PFSK-1 (cell line): Measurements from ENCODE around the gene SLIT3.

Experiments
- FOXP2 ChIP-seq: optimal IDR thresholded peaks from 2 replicates; pipeline ENCODE3; 2011; ENCODE audit warnings: borderline replicate concordance, control low read depth, inconsistent platforms; ENCODE audit not compliant: insufficient read depth; ENCODE audit errors: extremely low read length, extremely low read depth
- POLR2AphosphoS5 ChIP-seq: IDR thresholded peaks from 2 replicates; pipeline ENCODE4 v1.6.1; 2012; ENCODE audit warnings: low read depth, mild to moderate bottlenecking, control low read depth, low read length, moderate library complexity
- REST ChIP-seq, 2 experiments: IDR thresholded peaks; 2 replicates each; pipeline versions ENCODE4 v1.6.1 to v1.8.0; 2011 to 2012; ENCODE audit warnings: low read depth in 2 of 2, low read length in 2 of 2, control low read depth in 1 of 2, inconsistent platforms in 1 of 2, mild to moderate bottlenecking in 1 of 2, moderate library complexity in 1 of 2; ENCODE audit not compliant: insufficient read depth in 1 of 2
- SIN3A ChIP-seq: IDR thresholded peaks from 2 replicates; pipeline ENCODE4 v1.6.1; 2012; ENCODE audit warnings: mild to moderate bottlenecking, low read length, moderate library complexity, borderline replicate concordance; ENCODE audit not compliant: insufficient read depth
- TAF1 ChIP-seq: IDR thresholded peaks from 2 replicates; pipeline ENCODE4 v1.6.1; 2012; ENCODE audit warnings: low read length, control low read depth, borderline replicate concordance; ENCODE audit not compliant: insufficient read depth

Gene SLIT3

GRCh38 chr5:169201597-169201996 lies 99.3 kb downstream of the SLIT3 start:
- TF ChIP-seq TAF1 = no peak

- TF ChIP-seq REST (IDR thresholded peaks at IDR 0.05; ENCODE audit: insufficient read depth in 1 of 2, low read depth in 2 of 2, low read length in 2 of 2) (no peak), POLR2AphosphoS5 (no peak), SIN3A (no peak), FOXP2 (no peak), TAF1 (no peak)
Observed at GRCh38 chr5:169200125-169200778, 100.7 kb downstream of the SLIT3 start.

DNA sequence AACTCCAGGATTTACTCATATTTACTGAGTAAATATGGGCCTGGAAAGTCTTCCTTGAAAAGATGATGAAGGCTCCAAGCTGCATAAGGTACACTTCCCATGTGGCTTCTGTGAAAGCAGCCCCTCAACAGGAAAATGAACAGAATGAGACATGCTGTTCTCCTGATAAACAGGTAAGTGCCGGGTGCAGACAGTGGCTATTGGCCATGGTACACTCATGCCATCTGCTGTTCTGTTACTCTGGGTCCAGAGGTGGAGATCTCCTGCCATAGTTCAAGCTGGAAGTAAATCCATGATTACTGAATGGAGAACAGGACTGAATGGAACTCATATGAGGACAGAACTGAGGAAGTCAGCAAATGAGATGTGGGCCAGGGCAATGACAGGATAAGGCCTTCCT lies 103.6 kb downstream of the SLIT3 start:
- TF ChIP-seq REST (IDR thresholded peaks at IDR 0.05; ENCODE audit: insufficient read depth in 1 of 2, low read depth in 2 of 2, low read length in 2 of 2) = no peak
- no peak for TF ChIP-seq SIN3A
- no peak for TF ChIP-seq TAF1
- TF ChIP-seq POLR2AphosphoS5 = no peak
- TF ChIP-seq FOXP2 = no peak

DNA sequence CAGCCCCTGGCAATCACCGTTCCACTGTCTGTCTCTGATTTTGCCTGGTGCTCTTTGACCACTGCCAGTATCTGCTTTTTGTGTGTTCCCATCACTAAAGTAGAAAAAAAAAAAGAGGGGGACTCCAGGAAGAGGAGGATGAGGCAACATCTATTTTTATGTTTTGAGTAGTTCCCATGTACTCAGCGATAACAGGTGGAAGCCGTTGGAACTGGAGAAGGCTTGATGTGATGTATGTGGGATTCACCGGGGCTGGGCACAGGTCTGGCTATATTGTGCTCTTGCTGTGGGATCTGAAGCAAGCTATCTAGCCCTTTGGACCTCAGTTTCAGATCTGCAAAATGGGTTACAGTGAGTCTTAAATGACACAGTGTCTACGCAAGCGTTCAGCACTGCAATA lies 104.9 kb downstream of the SLIT3 start:
- TF ChIP-seq TAF1 (no peak), SIN3A (no peak), FOXP2 (no peak), REST (IDR thresholded peaks at IDR 0.05; ENCODE audit: insufficient read depth in 1 of 2, low read depth in 2 of 2, low read length in 2 of 2) (no peak), POLR2AphosphoS5 (no peak)

GRCh38 chr5:169195601-169196000 lies 105.3 kb downstream of the SLIT3 start:
- TF ChIP-seq SIN3A (no peak), REST (IDR thresholded peaks at IDR 0.05; ENCODE audit: insufficient read depth in 1 of 2, low read depth in 2 of 2, low read length in 2 of 2) (no peak), POLR2AphosphoS5 (no peak), FOXP2 (no peak), TAF1 (no peak)
